ENCODE measurements around the gene PROX1. TPM values are rescaled to one million over a fixed set of nuclear protein-coding genes. Genes with fewer than 3 reads are reported as not detected.

The PROX1 gene
- total RNA-seq, 1 experiment from 2014 or later: 0.14 TPM

DNA sequence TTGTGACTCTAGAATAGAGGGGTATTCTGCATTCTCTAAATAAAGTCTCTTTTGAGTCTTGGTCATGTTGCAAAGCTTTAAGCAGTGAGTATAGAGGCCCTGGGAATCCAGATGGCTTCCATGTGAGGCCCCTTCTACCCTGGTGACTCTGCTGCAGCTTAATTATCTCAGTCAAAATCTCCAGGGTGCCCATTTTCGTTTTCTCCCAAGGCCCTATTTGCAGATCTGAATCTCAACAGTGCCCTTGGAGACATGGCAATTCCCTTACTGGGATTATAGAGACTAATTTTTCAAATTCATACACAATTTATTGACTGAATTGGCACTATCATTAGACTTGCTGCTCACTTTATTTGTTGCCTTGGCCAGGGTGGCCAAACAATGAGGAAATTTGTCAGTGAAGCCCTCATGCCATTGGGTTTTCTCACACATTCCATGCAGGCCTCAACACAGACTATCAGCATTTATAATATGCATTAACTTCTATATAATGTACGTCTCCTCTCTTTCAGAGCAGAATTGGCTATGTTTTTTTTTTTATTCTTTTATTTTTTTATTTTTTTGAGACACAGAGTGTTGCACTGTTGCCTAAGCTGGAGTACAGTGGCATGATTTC, 35.1 kb downstream of the PROX1 start:
- DNase-seq (ENCODE audit: low spot score): no peak

- DNase-seq (ENCODE audit: low spot score): no peak
Measured at GRCh38 chr1:214026985-214027384, 39.2 kb downstream of the PROX1 start.

DNA sequence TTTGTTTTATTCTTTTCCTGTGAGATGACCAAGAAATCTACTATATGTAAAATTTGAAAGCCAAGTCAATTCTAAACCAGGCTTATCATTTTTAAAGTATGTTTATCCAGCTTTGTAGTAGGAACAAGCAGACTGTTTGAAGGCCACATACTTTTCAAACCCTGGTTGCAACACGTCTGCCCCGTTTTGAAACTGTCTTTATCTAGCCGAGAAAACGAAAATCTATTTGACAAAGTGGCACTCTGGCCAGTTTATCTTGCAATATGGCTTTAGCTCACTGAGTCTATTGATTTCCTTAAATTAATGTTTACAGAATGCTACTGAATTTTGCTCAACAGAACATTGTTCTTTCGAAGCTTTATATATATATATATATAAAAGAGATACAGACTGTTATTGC, 39.7 kb downstream of the PROX1 start:
- DNase-seq (ENCODE audit: low spot score): no peak

- no peak for DNase-seq (ENCODE audit: low spot score)
Measured at GRCh38 chr1:214028095-214028494, 40.3 kb downstream of the PROX1 start.

DNA sequence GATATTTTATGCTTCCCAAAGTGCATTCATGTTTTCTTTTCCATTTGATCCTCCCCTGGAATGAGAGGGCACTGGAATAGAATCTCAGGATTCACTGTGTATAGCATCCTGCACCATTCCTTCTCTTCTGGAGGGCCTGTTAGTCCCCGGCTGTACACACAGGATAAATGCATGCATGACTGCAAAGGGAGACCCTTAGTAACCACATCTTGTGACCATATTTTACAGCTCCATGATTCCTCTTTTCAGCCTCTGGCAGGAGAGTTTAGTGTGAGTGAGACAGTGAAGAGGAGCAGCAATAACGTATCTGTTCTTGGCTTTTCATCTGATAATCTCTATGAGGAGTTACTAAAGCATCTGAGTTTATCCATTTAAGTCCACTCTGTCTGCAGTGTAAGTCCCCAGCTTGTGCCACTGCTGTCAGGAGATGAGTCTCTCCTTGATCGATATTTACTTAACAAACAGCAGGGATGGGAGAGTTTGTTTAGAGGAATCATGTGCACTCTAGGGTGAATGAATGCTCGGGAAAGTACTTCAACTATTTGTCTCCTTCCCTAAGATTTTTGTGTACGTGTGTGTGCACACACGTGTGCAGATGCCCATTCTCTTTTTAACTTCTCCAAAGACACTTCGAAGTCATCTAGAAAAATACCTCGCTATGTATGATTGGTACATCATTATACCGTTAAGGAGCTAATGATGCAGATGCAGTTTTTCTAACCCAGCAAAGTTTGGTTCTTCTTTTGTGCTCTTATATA, 41.1 kb downstream of the PROX1 start:
- no peak for DNase-seq (ENCODE audit: low spot score)

- DNase-seq (ENCODE audit: low spot score): no peak
Measured at GRCh38 chr1:214029796-214030195, 42.0 kb downstream of the PROX1 start.

DNA sequence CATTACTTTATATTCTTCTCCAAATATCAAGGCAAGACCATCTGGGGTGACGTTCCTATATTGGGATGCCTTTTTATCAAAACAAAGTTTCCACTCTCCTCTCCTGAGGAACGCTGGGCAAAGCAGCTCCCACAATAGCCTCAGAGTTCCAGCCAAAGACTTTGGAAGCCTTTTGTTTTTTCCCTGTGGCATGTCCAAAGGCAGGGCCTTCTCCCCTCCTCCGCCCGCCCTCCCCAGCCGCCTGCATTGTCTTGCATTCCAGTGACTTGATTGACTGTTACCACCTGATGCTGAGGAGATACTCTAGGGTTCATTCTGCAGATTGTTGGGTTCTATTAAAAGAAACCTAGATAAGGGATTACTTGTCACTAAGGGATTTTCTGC, 43.5 kb downstream of the PROX1 start:
- DNase-seq (ENCODE audit: low spot score): no peak

DNA sequence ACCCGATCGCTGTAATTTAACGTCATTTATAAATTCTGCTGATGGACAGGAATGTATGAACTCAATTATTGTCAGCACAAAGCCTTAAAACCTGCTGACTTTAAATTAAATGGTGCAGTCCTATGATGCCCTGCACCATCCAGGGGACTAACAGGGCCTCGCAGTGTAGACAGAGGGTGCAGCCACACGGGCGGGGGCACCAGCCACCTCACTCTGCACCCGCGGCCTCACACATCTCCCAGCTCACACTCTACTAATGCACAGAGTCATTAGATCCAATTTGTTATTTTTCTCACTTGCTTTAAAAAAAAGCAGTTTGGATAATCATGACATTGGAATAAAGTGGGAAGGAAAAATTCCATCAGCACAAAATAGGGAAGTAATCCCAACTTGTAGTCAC, 49.7 kb downstream of the PROX1 start:
- DNase-seq (ENCODE audit: low spot score): no peak

- DNase-seq (ENCODE audit: low spot score): no peak
Measured at GRCh38 chr1:214039394-214040018, 51.7 kb downstream of the PROX1 start.

DNA sequence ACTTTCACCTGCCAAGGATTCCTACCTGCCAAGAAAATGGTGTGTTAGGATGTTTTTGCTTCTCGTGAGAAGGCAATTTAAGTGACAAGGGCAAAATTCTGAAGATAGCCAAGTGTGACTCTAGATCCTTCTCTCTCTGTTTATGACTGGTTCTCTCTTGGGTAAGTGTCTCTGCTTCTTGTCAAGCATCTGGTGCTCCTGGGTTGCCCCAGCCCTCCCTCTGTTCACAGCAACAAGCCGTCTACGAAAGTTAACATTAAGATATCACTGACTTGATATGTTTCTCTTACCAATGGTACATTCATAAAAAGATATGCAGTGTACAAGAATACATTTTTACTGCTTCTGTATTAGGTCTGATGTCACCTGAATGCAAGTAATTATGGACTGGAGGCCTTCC, 55.4 kb downstream of the PROX1 start:
- no peak for DNase-seq (ENCODE audit: low spot score)

GRCh38 chr1:214044438-214045214, 56.9 kb downstream of the PROX1 start:
- DNase-seq (ENCODE audit: low spot score): no peak

DNA sequence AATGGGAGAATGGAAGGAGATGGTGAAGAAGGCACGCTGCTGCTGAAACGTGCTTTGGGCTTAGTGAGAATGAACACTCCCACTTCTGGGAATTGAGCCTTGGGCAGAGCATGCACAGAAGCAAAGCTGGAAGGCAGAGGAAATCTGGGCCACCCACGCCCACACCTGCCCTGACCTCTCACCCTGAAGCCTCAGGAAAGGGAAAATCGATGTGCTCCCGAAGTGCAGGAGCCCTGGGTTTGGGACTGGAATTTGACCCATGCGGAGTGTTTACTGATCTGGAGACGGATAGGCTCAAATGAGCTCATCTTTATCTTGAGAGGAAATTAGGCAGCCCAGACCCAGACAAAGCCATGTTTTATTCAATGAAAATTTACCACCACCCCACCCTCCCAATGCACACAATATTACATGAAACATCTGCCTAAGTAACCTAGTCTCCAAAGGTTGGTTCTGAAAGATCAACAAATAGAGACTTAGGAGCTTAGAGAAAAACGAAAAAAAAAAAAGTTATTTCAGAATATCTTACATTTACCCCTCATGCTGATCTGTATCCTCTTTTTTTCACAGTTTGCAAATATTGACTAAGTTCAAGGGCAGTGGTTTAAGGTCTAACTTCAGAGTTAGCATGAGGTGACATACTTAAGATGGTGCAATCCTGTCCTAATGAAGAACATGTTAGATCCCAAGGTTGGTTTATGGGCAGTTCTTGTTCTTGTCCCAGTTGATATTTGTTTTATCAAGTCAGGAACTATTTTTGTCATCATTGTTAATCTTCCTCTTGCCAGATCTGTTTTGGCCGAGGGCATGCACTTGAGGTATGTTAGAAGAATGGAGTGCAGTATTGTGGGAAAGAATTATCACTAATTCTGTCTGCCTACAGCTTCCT, 63.0 kb downstream of the PROX1 start:
- DNase-seq (ENCODE audit: low spot score): no peak

DNA sequence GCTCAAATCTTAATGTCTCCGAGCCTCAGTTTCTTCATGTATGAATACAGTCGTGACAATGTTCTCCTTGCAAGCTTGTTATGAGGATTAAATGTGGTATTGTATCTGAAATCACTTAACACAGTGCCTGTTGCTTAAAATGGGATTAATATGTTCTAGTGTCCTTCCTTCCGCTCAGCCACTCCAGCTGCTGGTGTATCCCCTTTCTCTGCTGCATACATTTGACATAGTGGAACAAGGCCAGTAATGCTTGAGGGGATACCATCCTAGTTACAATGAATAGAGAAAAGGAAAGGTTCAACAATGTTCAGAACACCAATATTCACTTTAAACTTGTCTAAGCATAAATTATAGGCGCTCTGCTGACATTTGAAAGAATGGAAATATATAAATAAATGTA, 64.0 kb downstream of the PROX1 start:
- DNase-seq (ENCODE audit: low spot score): no peak

- no peak for DNase-seq (ENCODE audit: low spot score)
Measured at GRCh38 chr1:214058076-214058475, 70.3 kb downstream of the PROX1 start.

- DNase-seq (ENCODE audit: low spot score): no peak
Measured at GRCh38 chr1:214066190-214066589, 78.4 kb downstream of the PROX1 start.

- DNase-seq (ENCODE audit: low spot score): no peak
Measured at GRCh38 chr1:214066936-214067335, 79.2 kb downstream of the PROX1 start.

GRCh38 chr1:214067397-214067796, 79.6 kb downstream of the PROX1 start:
- DNase-seq (ENCODE audit: low spot score): no peak

DNA sequence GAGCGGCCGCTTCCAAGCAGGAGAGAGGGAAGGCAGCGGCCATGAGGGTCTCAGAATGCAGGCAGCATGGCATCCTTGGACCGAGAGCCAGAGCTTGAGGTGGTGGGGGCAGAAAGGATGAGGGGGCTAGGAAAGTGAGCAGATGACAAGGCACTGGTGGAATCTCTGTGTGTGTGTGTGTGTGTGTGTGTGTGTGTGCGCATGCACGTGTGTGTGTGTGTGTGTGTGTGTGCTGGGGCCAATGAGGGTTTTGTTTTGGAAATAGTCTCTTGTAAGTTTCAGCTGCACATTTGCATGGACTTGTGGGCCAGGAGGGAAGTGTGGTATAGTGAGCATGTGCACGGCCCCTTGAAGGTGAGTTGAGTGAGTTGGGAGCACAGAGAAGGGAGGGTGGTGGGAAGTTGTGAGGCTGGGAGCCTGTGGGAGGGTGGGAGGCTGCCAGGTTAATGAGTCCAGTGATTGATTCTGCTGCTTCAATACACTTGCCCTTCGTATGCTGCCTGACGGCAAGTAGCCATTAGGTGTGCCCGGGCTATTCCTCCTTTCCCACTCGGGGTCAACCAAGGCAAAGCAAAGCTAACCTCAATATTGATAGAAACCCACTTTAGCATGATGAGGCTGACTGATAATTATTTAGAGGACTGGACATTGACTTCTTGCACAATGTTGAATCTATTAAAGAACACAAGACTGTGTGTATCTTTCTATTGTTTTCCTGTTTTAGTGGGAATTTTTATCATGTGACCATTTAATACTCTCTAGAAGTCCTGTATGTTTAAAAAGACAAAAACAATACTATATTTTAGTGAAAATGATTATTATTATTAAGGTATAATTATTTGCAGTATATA, 80.3 kb downstream of the PROX1 start:
- no peak for DNase-seq (ENCODE audit: low spot score)

GRCh38 chr1:214068979-214069378, 81.2 kb downstream of the PROX1 start:
- no peak for DNase-seq (ENCODE audit: low spot score)

DNA sequence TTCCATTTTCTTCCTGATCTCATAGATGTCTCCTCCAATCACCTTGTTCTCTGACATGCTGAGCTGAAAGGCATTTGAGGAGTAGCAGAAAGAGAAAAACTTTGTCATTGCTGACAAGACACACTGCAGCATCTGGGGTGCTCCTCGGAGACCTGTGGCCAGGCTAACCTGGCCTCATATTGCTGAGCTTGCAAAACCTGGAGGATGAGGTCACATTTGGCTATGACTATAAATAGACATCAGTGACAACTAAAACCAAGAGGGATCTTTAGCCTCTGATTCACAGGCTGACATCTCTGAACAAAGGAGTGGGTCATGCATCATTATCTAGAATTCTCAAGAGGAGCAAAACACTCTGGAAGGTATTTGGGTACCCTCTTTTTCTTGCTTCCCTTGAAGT, 83.7 kb downstream of the PROX1 start:
- DNase-seq (ENCODE audit: low spot score): no peak

Data from H4 (cell line).